Erythroblast (primary cell): ENCODE measurements around the gene FURIN.

ENCODE experiments used
- GATA1 ChIP-seq: IDR thresholded peaks from 2 replicates; pipeline ENCODE4 v1.6.1; 2011; ENCODE audit warnings: low read depth, mild to moderate bottlenecking, control low read depth, low read length, moderate library complexity
- POLR2A ChIP-seq: IDR thresholded peaks from 2 replicates; pipeline ENCODE4 v1.6.1; 2011; ENCODE audit warnings: mild to moderate bottlenecking, low read length

- no peak for TF ChIP-seq POLR2A
- no peak for TF ChIP-seq GATA1
These were observed 11.5 kb downstream of the FURIN start for GRCh38 chr15:90879730-90880366.
